D341Med (cell line): ENCODE measurements around the gene ARMC6.

Experiments
- DNase-seq: peaks from one replicate; pipeline ENCODE4 v3.0.0; 2012; ENCODE audit warnings: low spot score

Gene ARMC6

GRCh38 chr19:19033426-19034203, at the start of gene ARMC6, which contains the start of gene SUGP2:
Gene ARMC6, plus strand, starts transcription at chr19:19033603. Its CDS starts 607 bp downstream, at chr19:19034210.
Gene SUGP2, minus strand, starts transcription at chr19:19033517. Its CDS starts 2,446 bp downstream, at chr19:19031071.
- peak; percentile 99 for DNase-seq

GRCh38 chr19:18984251-18984650, 49.2 kb upstream of the ARMC6 start:
- DNase-seq: no peak

- no peak for DNase-seq
These were observed 48.1 kb upstream of the ARMC6 start for GRCh38 chr19:18985257-18985656.

GRCh38 chr19:18987456-18987855, 45.9 kb upstream of the ARMC6 start:
- DNase-seq: peak; percentile 80

GRCh38 chr19:18989316-18989715, 44.1 kb upstream of the ARMC6 start:
- DNase-seq: no peak

GRCh38 chr19:18990128-18990708, 43.2 kb upstream of the ARMC6 start:
- no peak for DNase-seq

GRCh38 chr19:18991006-18991405, 42.4 kb upstream of the ARMC6 start:
- DNase-seq: no peak

- no peak for DNase-seq
These were observed 41.9 kb upstream of the ARMC6 start for GRCh38 chr19:18991468-18991867.

- no peak for DNase-seq
These were observed 40.7 kb upstream of the ARMC6 start for GRCh38 chr19:18992696-18993095.

- DNase-seq: no peak
These were observed 40.3 kb upstream of the ARMC6 start for GRCh38 chr19:18993115-18993514.

GRCh38 chr19:18995804-18996241, 37.6 kb upstream of the ARMC6 start:
- DNase-seq: peak; percentile 85

- no peak for DNase-seq
These were observed 37.1 kb upstream of the ARMC6 start for GRCh38 chr19:18996351-18996750.

- peak; percentile 38 for DNase-seq
These were observed 36.5 kb upstream of the ARMC6 start for GRCh38 chr19:18996796-18997394.

GRCh38 chr19:18998276-18998675, 35.1 kb upstream of the ARMC6 start:
- DNase-seq: peak; percentile 28

- DNase-seq: no peak
These were observed 34.2 kb upstream of the ARMC6 start for GRCh38 chr19:18999016-18999758.

- DNase-seq: no peak
These were observed 33.3 kb upstream of the ARMC6 start for GRCh38 chr19:18999896-19000620.

GRCh38 chr19:19004144-19004543, 29.3 kb upstream of the ARMC6 start:
- no peak for DNase-seq

GRCh38 chr19:19006213-19006612, 27.2 kb upstream of the ARMC6 start:
- DNase-seq: no peak

GRCh38 chr19:19009951-19010350, 23.5 kb upstream of the ARMC6 start:
- no peak for DNase-seq

- no peak for DNase-seq
These were observed 22.9 kb upstream of the ARMC6 start for GRCh38 chr19:19010551-19010950.

- DNase-seq: no peak
These were observed 12.3 kb upstream of the ARMC6 start for GRCh38 chr19:19021115-19021514.
